ENCODE measurements around the gene PHKG2.

The PHKG2 gene

DNA sequence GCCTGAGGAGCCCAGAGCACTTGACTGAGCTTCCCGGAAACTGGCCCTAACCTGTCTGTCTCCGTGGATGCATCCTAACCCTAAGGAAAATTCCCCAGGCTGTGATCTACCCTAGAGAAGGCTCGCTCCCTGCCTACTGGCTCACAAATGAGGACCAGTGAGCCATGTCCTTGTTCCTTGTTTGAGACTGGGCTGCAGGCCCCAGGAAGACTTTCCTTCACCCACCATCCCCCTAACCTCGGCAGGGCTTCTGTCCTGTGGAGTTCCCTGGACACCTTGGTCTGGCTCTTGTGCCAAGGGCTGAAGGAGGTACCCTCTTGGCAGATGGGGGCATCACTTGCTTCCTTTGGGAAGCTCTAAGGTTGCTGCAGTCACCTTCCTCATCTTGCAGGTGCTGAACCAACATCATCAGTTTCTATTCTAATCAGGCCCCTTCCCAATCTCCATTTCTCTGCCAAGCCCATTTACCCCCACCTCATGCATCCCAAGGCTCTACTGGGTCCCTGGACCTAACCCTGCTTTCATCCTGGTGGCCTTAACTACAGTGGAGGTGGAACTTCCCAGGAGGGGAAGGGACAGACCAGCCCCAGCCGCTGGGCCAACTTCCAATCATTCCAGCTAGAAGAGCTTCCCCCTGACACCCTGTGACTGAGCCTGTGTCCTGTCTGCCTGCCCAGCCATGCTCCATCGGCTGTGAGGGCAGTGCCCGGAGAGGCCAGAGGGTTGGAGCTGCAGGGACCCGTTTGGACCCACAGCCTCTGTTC is 26.3 kb downstream of the PHKG2 start:
- H3K4me1 ChIP-seq (ENCODE audit: control insufficient read depth in 1 of 2, insufficient read depth in 1 of 2, low read depth in 1 of 2, low read length in 1 of 2): peaks cover 26% of the 10 kb centered on the region in 2 experiments
- no peaks in the 10 kb centered on the region for H3K9me3 ChIP-seq
- H3K4me3 ChIP-seq (ENCODE audit: low read depth in 1 of 2, low read length in 1 of 2): peak overlapping the region; percentile 48 to 58
- peak overlapping the region; percentile 38 for H3K27ac ChIP-seq
- peaks cover 56% of the 10 kb centered on the region for H3K36me3 ChIP-seq
- TF ChIP-seq, protein P1, sequence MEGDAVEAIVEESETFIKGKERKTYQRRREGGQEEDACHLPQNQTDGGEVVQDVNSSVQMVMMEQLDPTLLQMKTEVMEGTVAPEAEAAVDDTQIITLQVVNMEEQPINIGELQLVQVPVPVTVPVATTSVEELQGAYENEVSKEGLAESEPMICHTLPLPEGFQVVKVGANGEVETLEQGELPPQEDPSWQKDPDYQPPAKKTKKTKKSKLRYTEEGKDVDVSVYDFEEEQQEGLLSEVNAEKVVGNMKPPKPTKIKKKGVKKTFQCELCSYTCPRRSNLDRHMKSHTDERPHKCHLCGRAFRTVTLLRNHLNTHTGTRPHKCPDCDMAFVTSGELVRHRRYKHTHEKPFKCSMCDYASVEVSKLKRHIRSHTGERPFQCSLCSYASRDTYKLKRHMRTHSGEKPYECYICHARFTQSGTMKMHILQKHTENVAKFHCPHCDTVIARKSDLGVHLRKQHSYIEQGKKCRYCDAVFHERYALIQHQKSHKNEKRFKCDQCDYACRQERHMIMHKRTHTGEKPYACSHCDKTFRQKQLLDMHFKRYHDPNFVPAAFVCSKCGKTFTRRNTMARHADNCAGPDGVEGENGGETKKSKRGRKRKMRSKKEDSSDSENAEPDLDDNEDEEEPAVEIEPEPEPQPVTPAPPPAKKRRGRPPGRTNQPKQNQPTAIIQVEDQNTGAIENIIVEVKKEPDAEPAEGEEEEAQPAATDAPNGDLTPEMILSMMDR (IDR thresholded peaks at IDR 0.05): no peak
- H3K27me3 ChIP-seq: peaks cover 10% of the 10 kb centered on the region

DNA sequence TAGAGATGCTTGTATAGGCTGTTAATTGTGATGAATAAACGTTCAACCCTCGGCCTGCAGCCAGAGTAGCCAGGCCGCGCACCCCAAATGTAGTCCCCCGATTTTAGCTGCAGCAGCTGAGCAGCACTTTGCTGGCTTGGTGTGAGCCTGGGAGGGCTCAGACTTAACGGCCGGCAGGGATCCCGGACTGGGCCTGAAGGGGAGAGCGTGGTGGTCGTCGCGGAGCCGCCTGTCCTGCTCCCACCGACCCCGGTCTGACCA is 26.8 kb downstream of the PHKG2 start:
- no peaks in the 10 kb centered on the region for H3K9me3 ChIP-seq
- H3K4me3 ChIP-seq (ENCODE audit: low read depth in 1 of 2, low read length in 1 of 2): peak overlapping the region; percentile 48 to 58
- H3K27me3 ChIP-seq: peaks cover 10% of the 10 kb centered on the region
- H3K36me3 ChIP-seq: peaks cover 51% of the 10 kb centered on the region
- H3K4me1 ChIP-seq (ENCODE audit: control insufficient read depth in 1 of 2, insufficient read depth in 1 of 2, low read depth in 1 of 2, low read length in 1 of 2): peaks cover 31 to 32% of the 10 kb centered on the region in 2 experiments
- H3K27ac ChIP-seq: peak overlapping the region; percentile 38
- TF ChIP-seq, protein P1 (IDR thresholded peaks at IDR 0.05): no peak

DNA sequence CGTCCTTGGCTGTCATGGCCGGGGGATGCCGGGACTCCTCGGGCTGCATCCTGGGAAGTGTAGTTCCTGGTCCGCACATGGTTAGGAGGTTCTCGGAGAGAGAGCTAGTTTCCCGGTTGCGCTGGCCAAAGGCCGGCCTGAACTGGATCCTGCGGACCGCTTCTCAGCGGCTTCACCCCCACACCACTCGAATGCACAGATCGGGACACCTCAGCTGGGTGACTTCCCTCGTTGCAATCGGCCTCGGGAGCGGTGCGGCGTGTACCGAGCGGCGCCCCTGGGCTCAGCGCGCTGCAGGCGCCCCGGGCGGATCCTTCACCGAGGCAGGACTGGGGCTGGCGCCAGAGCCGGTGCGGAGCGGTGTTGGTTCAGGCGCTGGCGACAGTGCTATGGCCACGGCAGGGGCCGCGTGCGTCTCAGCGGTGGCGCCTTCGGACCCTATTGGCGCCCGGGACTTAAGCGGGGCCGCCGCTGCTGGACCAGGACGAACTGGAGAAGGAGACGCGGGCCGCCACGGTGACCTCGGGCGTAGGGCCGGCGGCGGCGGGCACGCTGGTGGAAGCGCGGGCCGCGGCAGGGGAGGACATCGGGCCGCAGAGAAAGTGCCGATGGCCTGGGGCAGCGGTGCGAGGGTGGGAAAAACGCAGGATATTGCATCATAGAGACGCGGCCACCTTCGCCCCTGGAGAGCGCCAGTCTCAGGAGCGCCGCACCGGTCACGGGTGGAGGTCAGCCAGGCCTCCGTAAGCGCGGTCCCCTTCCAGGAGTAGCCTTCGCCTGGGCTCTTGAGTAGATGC is 27.4 kb downstream of the PHKG2 start:
- H3K36me3 ChIP-seq: peaks cover 46% of the 10 kb centered on the region

DNA sequence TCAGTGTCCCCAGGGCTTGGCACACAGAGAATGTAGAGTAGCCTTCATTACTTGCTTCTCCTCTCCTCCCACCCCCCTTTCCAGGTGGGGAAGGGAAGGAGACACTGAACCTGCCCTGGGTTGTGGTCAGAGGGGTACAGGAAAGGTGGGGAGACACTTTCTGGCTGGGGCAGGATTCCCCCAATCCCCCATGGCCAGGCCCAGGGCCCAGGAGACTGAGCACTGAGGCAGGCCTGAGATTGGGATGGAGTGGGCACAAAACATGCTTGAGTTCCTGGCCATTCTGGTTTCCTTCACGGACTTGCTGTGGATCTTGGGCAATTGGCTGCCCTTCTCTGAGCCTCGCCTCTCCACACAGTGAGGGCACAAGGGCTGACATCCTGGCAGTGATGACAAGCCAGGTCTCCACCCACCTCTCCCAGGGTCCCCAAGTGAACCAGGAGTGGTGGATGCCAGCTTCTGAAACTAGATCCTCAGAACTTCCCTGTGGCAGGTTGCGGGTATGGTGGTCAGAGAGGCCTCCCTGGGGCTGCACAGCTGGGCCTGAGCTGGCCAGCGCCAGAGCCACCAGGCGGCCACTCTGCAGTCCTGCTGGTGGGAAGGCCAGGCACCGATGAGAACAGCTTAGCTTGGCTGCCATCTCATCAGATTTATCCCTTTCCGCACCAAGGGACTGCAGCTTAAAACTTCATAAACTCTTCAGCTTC is 29.5 kb downstream of the PHKG2 start:
- H3K27ac ChIP-seq: no peak overlapping the region
- TF ChIP-seq, protein P1 (IDR thresholded peaks at IDR 0.05): no peak
- H3K36me3 ChIP-seq: peaks cover 31% of the 10 kb centered on the region

More for the DNA sequence above, 27.4 kb downstream of the PHKG2 start:
- Histone ChIP-seq H3K27ac (peak overlapping the region; percentile 38), H3K4me1 (ENCODE audit: control insufficient read depth in 1 of 2, insufficient read depth in 1 of 2, low read depth in 1 of 2, low read length in 1 of 2) (peaks cover 36 to 37% of the 10 kb centered on the region in 2 experiments), H3K4me3 (ENCODE audit: low read depth in 1 of 2, low read length in 1 of 2) (peak overlapping the region; percentile 48 to 58), H3K27me3 (peaks cover 10% of the 10 kb centered on the region), H3K9me3 (no peaks in the 10 kb centered on the region)
- TF ChIP-seq, protein P1 (IDR thresholded peaks at IDR 0.05): no peak

DNA sequence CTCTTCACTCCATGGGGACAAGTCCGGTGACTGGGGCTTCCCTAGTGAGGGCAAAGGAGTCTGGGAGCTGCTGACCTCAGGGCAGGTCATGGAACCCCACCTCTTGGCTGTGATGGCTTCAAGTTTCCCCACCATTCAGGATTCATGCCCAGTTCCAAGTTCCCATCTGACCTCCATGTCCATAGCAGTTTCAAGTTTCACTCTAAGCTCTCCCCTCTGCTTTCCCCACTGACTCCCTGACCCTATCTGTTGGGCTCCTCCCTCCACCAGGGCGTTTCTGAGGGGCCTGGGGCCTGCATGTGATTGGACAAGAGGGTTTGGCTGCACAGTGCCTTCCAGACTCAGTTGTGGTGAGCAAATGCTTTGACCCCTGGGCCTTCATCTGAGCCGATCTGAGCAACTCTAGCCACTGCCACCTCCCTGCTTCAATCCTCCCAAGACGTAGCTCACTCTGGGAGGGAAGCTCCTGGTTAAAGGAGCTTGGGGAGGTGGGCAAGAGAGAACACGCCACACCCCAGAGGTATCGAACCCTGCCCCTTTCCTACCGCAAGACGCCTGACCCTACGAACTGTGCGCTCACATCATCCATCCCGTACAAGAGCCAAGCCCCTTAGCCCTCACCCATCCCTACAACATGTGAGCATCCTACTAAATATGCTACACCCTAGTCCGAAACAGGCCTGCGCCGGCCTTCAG is 30.5 kb downstream of the PHKG2 start:
- H3K27me3 ChIP-seq: peaks cover 10% of the 10 kb centered on the region
- no peaks in the 10 kb centered on the region for H3K9me3 ChIP-seq
- peaks cover 31% of the 10 kb centered on the region for H3K36me3 ChIP-seq
- no peak overlapping the region for H3K27ac ChIP-seq
- TF ChIP-seq, protein P1 (IDR thresholded peaks at IDR 0.05): no peak
- no peak overlapping the region for H3K4me3 ChIP-seq (ENCODE audit: low read depth in 1 of 2, low read length in 1 of 2)
- H3K4me1 ChIP-seq (ENCODE audit: control insufficient read depth in 1 of 2, insufficient read depth in 1 of 2, low read depth in 1 of 2, low read length in 1 of 2): peaks cover 43 to 47% of the 10 kb centered on the region in 2 experiments

More for the DNA sequence above, 29.5 kb downstream of the PHKG2 start:
- Histone ChIP-seq H3K9me3 (no peaks in the 10 kb centered on the region), H3K4me1 (ENCODE audit: control insufficient read depth in 1 of 2, insufficient read depth in 1 of 2, low read depth in 1 of 2, low read length in 1 of 2) (peaks cover 43 to 47% of the 10 kb centered on the region in 2 experiments), H3K27me3 (peaks cover 10% of the 10 kb centered on the region), H3K4me3 (ENCODE audit: low read depth in 1 of 2, low read length in 1 of 2) (no peak overlapping the region)
